Measurements from ENCODE around the gene NDUFA9.

DNA sequence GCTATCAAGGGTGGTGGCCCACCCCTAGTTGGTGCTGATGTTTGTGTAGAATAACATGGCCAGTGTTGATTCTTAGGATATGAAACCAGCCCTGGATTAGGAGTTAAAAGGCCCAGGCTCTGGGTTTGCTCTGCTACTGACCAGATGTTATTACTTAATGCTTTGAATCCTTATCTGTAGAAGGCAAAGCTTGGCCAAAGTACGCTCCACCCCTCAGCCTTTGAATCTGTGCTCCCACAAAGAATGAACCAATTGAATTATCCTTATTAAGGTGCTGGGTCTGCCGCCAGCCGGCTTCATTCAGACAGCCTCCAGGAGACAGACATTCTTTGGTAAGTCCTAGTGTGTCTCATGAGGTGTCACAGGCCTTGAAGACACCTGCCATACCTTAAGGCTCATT, 41.9 kb upstream of the NDUFA9 start:
- TF ChIP-seq, protein P1, sequence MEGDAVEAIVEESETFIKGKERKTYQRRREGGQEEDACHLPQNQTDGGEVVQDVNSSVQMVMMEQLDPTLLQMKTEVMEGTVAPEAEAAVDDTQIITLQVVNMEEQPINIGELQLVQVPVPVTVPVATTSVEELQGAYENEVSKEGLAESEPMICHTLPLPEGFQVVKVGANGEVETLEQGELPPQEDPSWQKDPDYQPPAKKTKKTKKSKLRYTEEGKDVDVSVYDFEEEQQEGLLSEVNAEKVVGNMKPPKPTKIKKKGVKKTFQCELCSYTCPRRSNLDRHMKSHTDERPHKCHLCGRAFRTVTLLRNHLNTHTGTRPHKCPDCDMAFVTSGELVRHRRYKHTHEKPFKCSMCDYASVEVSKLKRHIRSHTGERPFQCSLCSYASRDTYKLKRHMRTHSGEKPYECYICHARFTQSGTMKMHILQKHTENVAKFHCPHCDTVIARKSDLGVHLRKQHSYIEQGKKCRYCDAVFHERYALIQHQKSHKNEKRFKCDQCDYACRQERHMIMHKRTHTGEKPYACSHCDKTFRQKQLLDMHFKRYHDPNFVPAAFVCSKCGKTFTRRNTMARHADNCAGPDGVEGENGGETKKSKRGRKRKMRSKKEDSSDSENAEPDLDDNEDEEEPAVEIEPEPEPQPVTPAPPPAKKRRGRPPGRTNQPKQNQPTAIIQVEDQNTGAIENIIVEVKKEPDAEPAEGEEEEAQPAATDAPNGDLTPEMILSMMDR (conservative IDR thresholded peaks at IDR 0.05 in 1 of 2, IDR thresholded peaks at IDR 0.05 in 1 of 2; ENCODE audit: extremely low read depth in 1 of 2, insufficient read depth in 1 of 2, low read depth in 1 of 2, low read length in 2 of 2), result no peak
- no peak for TF ChIP-seq EZH2 (IDR thresholded peaks at IDR 0.05; ENCODE audit: borderline replicate concordance, low read length)

All from mammary epithelial cell (primary cell).